ENCODE results near the gene FIP1L1.

FIP1L1 gene

GRCh38 chr4:53499791-53500190 lies 122.3 kb downstream of the FIP1L1 start:
- Histone ChIP-seq H2AFZ (ENCODE audit: low read length) (no peak overlapping the region), H3K27ac (ENCODE audit: low read depth, low read length, poor library complexity, severe bottlenecking) (no peak overlapping the region), H3K27me3 (ENCODE audit: insufficient read depth, low read length) (no peaks in the 10 kb centered on the region), H4K20me1 (ENCODE audit: insufficient read depth, low read length) (no peaks in the 10 kb centered on the region), H3K79me2 (ENCODE audit: insufficient read depth, low read length) (no peaks in the 10 kb centered on the region), H3K4me2 (ENCODE audit: low read length) (no peak overlapping the region), H3K9me2 (ENCODE audit: low read depth, low read length) (no peaks in the 10 kb centered on the region), H3K4me1 (ENCODE audit: insufficient read depth, low read length, severe bottlenecking) (no peaks in the 10 kb centered on the region), H3K4me3 (ENCODE audit: low read depth, low read length, poor library complexity, severe bottlenecking) (no peak overlapping the region), H3K9ac (ENCODE audit: low read length) (no peak overlapping the region), H3K36me3 (ENCODE audit: insufficient read depth, low read length) (no peaks in the 10 kb centered on the region), H3K9me3 (ENCODE audit: low read length) (no peaks in the 10 kb centered on the region), H3F3A (ENCODE audit: insufficient read depth, low read length) (no peaks in the 10 kb centered on the region)
- TF ChIP-seq EZH2 (IDR thresholded peaks at IDR 0.05; ENCODE audit: borderline replicate concordance, low read length) (no peak), CTCF (IDR thresholded peaks at IDR 0.05; ENCODE audit: low read length) (no peak)

DNA sequence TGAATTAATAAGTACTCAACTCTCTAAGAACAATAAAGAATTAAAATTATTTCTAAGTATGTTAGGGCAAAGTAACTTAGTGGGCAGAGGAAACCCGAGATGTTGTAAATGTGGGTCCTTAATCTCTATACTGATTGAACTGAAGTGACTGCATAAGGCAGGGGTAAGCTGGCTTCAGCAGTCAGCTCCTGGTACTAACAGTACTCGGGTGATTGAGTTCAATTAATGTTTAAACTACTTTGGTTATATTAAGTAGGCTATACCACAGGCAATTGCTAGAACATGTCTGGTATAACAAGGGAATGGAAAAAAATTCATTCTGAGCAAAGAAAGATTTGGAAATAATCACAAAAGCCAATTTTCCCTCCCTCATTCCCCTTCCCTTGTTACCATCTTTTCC lies 123.1 kb downstream of the FIP1L1 start:
- no peaks in the 10 kb centered on the region for H4K20me1 ChIP-seq (ENCODE audit: insufficient read depth, low read length)
- no peaks in the 10 kb centered on the region for H3K27me3 ChIP-seq (ENCODE audit: insufficient read depth, low read length)
- no peaks in the 10 kb centered on the region for H3F3A ChIP-seq (ENCODE audit: insufficient read depth, low read length)
- H3K27ac ChIP-seq (ENCODE audit: low read depth, low read length, poor library complexity, severe bottlenecking): no peak overlapping the region
- H3K36me3 ChIP-seq (ENCODE audit: insufficient read depth, low read length): no peaks in the 10 kb centered on the region
- no peak overlapping the region for H3K4me3 ChIP-seq (ENCODE audit: low read depth, low read length, poor library complexity, severe bottlenecking)
- H3K79me2 ChIP-seq (ENCODE audit: insufficient read depth, low read length): no peaks in the 10 kb centered on the region
- TF ChIP-seq CTCF (IDR thresholded peaks at IDR 0.05; ENCODE audit: low read length) (no peak), EZH2 (IDR thresholded peaks at IDR 0.05; ENCODE audit: borderline replicate concordance, low read length) (no peak)
- no peaks in the 10 kb centered on the region for H3K4me1 ChIP-seq (ENCODE audit: insufficient read depth, low read length, severe bottlenecking)
- no peak overlapping the region for H3K9ac ChIP-seq (ENCODE audit: low read length)
- no peak overlapping the region for H2AFZ ChIP-seq (ENCODE audit: low read length)
- no peaks in the 10 kb centered on the region for H3K9me3 ChIP-seq (ENCODE audit: low read length)
- no peak overlapping the region for H3K4me2 ChIP-seq (ENCODE audit: low read length)
- no peaks in the 10 kb centered on the region for H3K9me2 ChIP-seq (ENCODE audit: low read depth, low read length)

DNA sequence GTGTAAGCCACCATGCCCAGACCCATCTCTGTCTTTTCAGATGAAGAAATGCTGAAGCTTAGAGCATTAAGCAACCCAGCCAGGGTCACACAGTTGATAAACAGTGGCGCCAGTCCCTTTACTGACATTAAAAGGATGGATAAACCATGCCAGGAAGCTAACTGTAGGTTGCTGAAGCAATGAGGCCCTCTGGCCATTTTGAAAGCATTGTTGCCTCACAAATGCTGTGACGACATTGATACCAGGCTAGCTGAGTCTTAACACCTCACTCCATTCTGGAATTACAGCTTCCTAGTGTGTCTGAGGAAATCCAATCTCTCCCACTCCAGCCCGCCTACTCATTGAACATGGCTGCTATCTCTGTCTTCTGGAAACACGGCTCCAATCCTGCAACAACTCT lies 124.1 kb downstream of the FIP1L1 start:
- no peak overlapping the region for H3K4me3 ChIP-seq (ENCODE audit: low read depth, low read length, poor library complexity, severe bottlenecking)
- H3K9me3 ChIP-seq (ENCODE audit: low read length): no peaks in the 10 kb centered on the region
- no peaks in the 10 kb centered on the region for H3K27me3 ChIP-seq (ENCODE audit: insufficient read depth, low read length)
- no peaks in the 10 kb centered on the region for H3K4me1 ChIP-seq (ENCODE audit: insufficient read depth, low read length, severe bottlenecking)
- H3K79me2 ChIP-seq (ENCODE audit: insufficient read depth, low read length): no peaks in the 10 kb centered on the region
- H3K27ac ChIP-seq (ENCODE audit: low read depth, low read length, poor library complexity, severe bottlenecking): no peak overlapping the region
- no peak overlapping the region for H2AFZ ChIP-seq (ENCODE audit: low read length)
- TF ChIP-seq CTCF (IDR thresholded peaks at IDR 0.05; ENCODE audit: low read length): no peak
- no peak for TF ChIP-seq EZH2 (IDR thresholded peaks at IDR 0.05; ENCODE audit: borderline replicate concordance, low read length)
- H3K36me3 ChIP-seq (ENCODE audit: insufficient read depth, low read length): no peaks in the 10 kb centered on the region
- H4K20me1 ChIP-seq (ENCODE audit: insufficient read depth, low read length): no peaks in the 10 kb centered on the region
- no peaks in the 10 kb centered on the region for H3F3A ChIP-seq (ENCODE audit: insufficient read depth, low read length)
- no peak overlapping the region for H3K4me2 ChIP-seq (ENCODE audit: low read length)
- H3K9ac ChIP-seq (ENCODE audit: low read length): no peak overlapping the region
- no peaks in the 10 kb centered on the region for H3K9me2 ChIP-seq (ENCODE audit: low read depth, low read length)

All from OCI-LY1 (cell line).